Measurements from ENCODE around the gene TMEM37.

TMEM37 gene

GRCh38 chr2:119461811-119462210 lies 30.2 kb downstream of the TMEM37 start:
- DNase-seq (ENCODE audit: low read depth), result no peak

- no peak for DNase-seq (ENCODE audit: low read depth)
Observed at GRCh38 chr2:119462574-119462973, 30.9 kb downstream of the TMEM37 start.

- no peak for DNase-seq (ENCODE audit: low read depth)
Observed at GRCh38 chr2:119463136-119463535, 31.5 kb downstream of the TMEM37 start.

GRCh38 chr2:119463990-119464389 lies 32.3 kb downstream of the TMEM37 start:
- no peak for DNase-seq (ENCODE audit: low read depth)

GRCh38 chr2:119464981-119465380 lies 33.3 kb downstream of the TMEM37 start:
- no peak for DNase-seq (ENCODE audit: low read depth)

- DNase-seq (ENCODE audit: low read depth), result no peak
Observed at GRCh38 chr2:119465687-119466086, 34.0 kb downstream of the TMEM37 start.

GRCh38 chr2:119466373-119466772 lies 34.7 kb downstream of the TMEM37 start:
- no peak for DNase-seq (ENCODE audit: low read depth)

GRCh38 chr2:119468154-119468955 lies 36.7 kb downstream of the TMEM37 start:
- no peak for DNase-seq (ENCODE audit: low read depth)

- no peak for DNase-seq (ENCODE audit: low read depth)
Observed at GRCh38 chr2:119469131-119469530, 37.5 kb downstream of the TMEM37 start.

- no peak for DNase-seq (ENCODE audit: low read depth)
Observed at GRCh38 chr2:119469661-119470297, 38.1 kb downstream of the TMEM37 start.

- DNase-seq (ENCODE audit: low read depth), result no peak
Observed at GRCh38 chr2:119472749-119473148, 41.1 kb downstream of the TMEM37 start.

- DNase-seq (ENCODE audit: low read depth), result no peak
Observed at GRCh38 chr2:119473621-119474370, 42.1 kb downstream of the TMEM37 start.

GRCh38 chr2:119474371-119475224 lies 42.9 kb downstream of the TMEM37 start:
- no peak for DNase-seq (ENCODE audit: low read depth)

- DNase-seq (ENCODE audit: low read depth), result no peak
Observed at GRCh38 chr2:119475225-119475856, 43.7 kb downstream of the TMEM37 start.

GRCh38 chr2:119475857-119476244 lies 44.2 kb downstream of the TMEM37 start:
- no peak for DNase-seq (ENCODE audit: low read depth)

- no peak for DNase-seq (ENCODE audit: low read depth)
Observed at GRCh38 chr2:119476301-119477112, 44.9 kb downstream of the TMEM37 start.

GRCh38 chr2:119477113-119477505 lies 45.5 kb downstream of the TMEM37 start:
- DNase-seq (ENCODE audit: low read depth), result no peak

GRCh38 chr2:119478188-119478977 lies 46.7 kb downstream of the TMEM37 start:
- DNase-seq (ENCODE audit: low read depth), result no peak

GRCh38 chr2:119478978-119479295 lies 47.3 kb downstream of the TMEM37 start:
- no peak for DNase-seq (ENCODE audit: low read depth)

- DNase-seq (ENCODE audit: low read depth), result no peak
Observed at GRCh38 chr2:119480184-119480583, 48.5 kb downstream of the TMEM37 start.
